IgD-negative memory B cell (primary cell): ENCODE data around the gene SLC19A1. TPM values are rescaled to one million over a fixed set of nuclear protein-coding genes. Genes with fewer than 3 reads are reported as not detected.

Experiments used
- H3K27ac Mint-ChIP-seq, 3 donors: one replicate each; pipeline ENCODE4 v1.8.0; 2020 to 2022; ENCODE audit warnings: mild to moderate bottlenecking in 3 of 3, mixed read lengths in 3 of 3, moderate library complexity in 1 of 3
- H3K27me3 Mint-ChIP-seq: one replicate; pipeline ENCODE4 v1.8.0; 2021; ENCODE audit warnings: mixed read lengths
- H3K36me3 Mint-ChIP-seq: one replicate; pipeline ENCODE4 v1.8.0; 2020; ENCODE audit warnings: mild to moderate bottlenecking, mixed read lengths
- H3K4me1 Mint-ChIP-seq, 3 donors: one replicate each; pipeline ENCODE4 v1.8.0; 2020 to 2022; ENCODE audit warnings: mixed read lengths in 3 of 3, mild to moderate bottlenecking in 1 of 3
- H3K4me3 Mint-ChIP-seq, 4 donors: one replicate each; pipeline ENCODE4 v1.8.0; 2020 to 2022; ENCODE audit warnings: mild to moderate bottlenecking in 4 of 4, mixed read lengths in 4 of 4, moderate library complexity in 3 of 4
- H3K9me3 Mint-ChIP-seq, 3 donors: one replicate each; pipeline ENCODE4 v1.8.0; 2020 to 2021; ENCODE audit warnings: mixed read lengths in 3 of 3, mild to moderate bottlenecking in 1 of 3
- polyA plus RNA-seq: library from polyadenylated mRNA; unstranded; fragments of 300-500 nt; fragmentation: Illumina TruSeq; gene quantifications from one replicate; pipeline ENCODE4 v1.2.3, GENCODE V29; 2021

SLC19A1 gene
- polyA plus RNA-seq, 1 donor from 2014 or later, result 15.2 TPM

DNA sequence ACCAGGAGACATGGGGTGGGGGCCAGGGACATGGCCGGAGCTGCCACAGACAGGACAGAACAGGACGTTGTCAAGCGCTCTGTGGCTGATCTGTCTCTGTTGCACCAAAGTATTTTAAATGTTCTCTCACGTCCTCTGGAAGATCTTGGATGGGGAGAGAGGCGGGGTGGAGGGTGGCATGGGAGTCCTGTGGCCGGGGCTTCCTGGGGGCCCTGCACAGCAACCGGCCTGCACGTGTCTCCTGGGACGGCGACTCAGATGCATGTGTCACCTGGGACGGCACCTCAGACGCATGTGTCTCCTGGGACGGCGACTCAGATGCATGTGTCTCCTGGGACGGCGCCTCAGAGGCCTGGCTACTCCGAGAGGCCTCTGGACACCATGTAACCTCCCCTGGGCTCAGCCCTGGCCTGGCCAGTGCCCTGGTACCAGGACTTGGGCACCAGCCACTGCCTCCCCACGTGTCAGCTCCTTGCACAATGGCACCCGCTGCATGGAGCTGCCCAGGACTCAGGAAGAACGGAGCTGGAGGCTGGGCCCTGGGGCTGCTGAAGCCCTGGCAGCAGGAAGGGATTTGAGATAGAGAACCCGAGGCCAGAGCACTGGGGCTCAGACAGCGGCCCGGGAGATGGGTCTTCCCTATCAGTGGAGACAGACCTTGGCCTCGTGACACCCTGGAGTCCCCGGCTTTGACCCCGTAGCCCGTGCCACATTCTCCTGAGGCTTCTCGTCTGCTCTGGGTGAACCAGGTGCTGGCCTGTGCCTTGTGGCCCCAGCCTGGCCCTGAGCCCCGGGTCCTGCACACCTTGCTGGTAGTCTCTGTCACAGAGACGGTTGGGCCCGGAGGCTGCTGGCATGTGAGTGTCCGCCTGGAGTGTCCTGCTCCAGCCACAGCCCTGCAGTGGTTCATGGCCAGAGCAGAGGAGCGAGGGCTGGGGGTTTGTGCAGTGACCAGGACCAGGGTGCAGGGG lies 14.7 kb upstream of the SLC19A1 start:
- Mint-ChIP-seq H3K9me3 (peaks cover 0 to 2% (median 0%) of the 10 kb centered on the region in 3 donors), H3K4me1 (peaks cover 6 to 7% (median 6%) of the 10 kb centered on the region in 3 donors), H3K27ac (no peak overlapping the region), H3K27me3 (peaks cover 7% of the 10 kb centered on the region), H3K36me3 (no peaks in the 10 kb centered on the region), H3K4me3 (peak overlapping the region in 3 of 4 donors; percentile 57 to 82 (median 72))

GRCh38 chr21:45556302-45556644 lies 14.0 kb upstream of the SLC19A1 start:
- Mint-ChIP-seq H3K36me3 (no peaks in the 10 kb centered on the region), H3K9me3 (peaks cover 0 to 2% (median 0%) of the 10 kb centered on the region in 3 donors), H3K4me1 (peaks cover 10 to 14% (median 13%) of the 10 kb centered on the region in 3 donors)

DNA sequence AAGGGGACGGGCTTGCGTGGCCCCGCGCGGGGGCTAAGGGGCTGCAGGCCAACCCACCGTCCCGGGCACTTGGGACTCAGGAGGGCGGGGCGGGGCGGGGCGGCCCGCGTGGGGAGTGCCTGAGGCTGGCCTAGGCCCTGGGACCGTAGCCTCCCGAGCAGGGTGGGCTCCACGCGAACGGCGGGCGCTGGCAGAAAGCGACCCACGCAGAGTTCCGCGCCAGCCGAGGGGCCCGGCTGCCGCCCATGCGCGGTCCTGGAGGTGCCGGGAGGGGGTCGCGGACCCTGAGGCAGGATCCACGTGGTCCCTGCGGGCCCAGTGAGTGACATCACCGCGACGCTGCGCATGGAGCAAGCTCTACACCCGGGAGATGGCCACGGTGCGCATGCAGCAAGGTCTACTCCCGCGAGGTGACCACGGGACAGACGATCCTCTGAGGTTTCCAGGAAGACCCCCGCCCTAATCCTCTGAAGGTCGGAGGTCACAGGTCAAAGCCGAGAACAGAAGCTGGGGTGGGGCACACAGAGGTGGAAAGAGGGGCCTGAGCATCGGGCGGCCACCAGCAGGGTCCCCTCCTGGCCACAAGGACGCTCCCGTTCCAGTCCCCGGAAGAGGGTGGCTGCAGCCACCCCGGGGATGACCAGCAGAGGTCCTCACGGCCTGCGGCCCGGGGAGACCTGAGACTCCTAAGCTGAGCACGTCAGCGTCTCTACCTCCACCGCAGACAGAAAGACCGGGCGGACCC lies 13.5 kb upstream of the SLC19A1 start:
- Mint-ChIP-seq H3K27ac (peak overlapping the region in 2 of 3 donors; percentile 73 to 78), H3K27me3 (peaks cover 5% of the 10 kb centered on the region), H3K4me3 (peak overlapping the region; percentile 76 to 90 (median 86)), H3K36me3 (no peaks in the 10 kb centered on the region), H3K9me3 (peaks cover 0 to 2% (median 0%) of the 10 kb centered on the region in 3 donors), H3K4me1 (peaks cover 15 to 18% (median 18%) of the 10 kb centered on the region in 3 donors)

More at GRCh38 chr21:45556302-45556644, 14.0 kb upstream of the SLC19A1 start:
- Mint-ChIP-seq H3K4me3 (peak overlapping the region in 3 of 4 donors; percentile 57 to 82 (median 76)), H3K27ac (peak overlapping the region in 1 of 3 donors; percentile 73), H3K27me3 (peaks cover 7% of the 10 kb centered on the region)

DNA sequence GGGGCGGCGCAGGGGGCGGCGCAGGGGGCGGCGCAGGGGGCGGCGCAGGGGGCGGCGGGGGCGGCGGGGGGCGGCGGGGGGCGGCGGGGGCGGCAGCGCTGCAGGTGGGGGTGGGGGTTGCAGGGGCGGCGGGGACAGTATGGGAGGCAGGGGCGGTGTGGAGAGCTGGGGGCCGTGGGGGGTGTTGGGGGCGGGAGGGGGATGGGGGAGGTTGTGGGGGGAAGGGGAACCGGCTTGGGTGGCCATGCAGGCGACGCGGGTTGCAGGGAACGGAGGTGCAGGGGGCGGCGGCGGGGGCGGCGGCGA lies 13.0 kb upstream of the SLC19A1 start:
- Mint-ChIP-seq H3K9me3 (no peaks in the 10 kb centered on the region), H3K27ac (no peak overlapping the region), H3K4me1 (peaks cover 19 to 24% (median 22%) of the 10 kb centered on the region in 3 donors), H3K27me3 (peaks cover 1% of the 10 kb centered on the region), H3K4me3 (no peak overlapping the region), H3K36me3 (no peaks in the 10 kb centered on the region)

DNA sequence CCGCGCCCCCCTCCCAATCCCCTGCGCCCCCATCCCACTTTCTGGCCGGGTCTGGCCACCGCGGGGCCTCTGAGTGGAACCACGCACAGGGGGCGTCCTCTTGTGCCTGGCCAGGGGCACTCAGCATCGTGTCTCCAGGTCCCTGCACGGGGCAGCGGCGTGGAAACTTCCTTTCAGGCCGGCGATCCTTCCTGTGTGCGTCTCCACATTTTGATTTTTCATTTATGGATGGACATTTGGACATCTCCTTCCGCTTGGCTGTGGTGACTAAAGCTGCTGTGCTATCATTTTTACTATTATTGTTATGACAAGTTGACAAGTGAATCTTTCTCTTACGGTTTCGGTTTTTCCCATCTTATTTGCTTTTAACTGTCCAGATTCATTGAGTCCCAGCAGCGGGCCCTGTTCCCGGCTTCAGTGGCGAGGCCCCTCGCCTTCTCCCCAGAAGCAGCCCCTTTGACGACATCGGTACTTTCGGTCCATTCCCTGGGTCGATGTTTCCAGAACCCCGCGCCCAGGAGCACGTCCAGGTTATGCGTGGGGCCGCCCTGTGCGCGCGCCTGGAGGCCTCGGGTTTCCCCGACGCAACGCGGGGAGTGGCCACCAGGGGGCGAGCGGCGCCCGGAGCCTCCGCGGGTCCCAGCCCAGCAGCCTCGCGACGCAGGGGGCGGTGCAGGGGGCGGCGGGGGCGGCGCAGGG lies 12.4 kb upstream of the SLC19A1 start:
- peaks cover 22 to 26% (median 24%) of the 10 kb centered on the region in 3 donors for H3K4me1 Mint-ChIP-seq
- H3K27me3 Mint-ChIP-seq, result no peaks in the 10 kb centered on the region
- no peaks in the 10 kb centered on the region for H3K36me3 Mint-ChIP-seq
- peak overlapping the region; percentile 69 to 92 (median 84) for H3K27ac Mint-ChIP-seq
- H3K9me3 Mint-ChIP-seq, result no peaks in the 10 kb centered on the region
- peak overlapping the region; percentile 88 to 96 (median 94) for H3K4me3 Mint-ChIP-seq

DNA sequence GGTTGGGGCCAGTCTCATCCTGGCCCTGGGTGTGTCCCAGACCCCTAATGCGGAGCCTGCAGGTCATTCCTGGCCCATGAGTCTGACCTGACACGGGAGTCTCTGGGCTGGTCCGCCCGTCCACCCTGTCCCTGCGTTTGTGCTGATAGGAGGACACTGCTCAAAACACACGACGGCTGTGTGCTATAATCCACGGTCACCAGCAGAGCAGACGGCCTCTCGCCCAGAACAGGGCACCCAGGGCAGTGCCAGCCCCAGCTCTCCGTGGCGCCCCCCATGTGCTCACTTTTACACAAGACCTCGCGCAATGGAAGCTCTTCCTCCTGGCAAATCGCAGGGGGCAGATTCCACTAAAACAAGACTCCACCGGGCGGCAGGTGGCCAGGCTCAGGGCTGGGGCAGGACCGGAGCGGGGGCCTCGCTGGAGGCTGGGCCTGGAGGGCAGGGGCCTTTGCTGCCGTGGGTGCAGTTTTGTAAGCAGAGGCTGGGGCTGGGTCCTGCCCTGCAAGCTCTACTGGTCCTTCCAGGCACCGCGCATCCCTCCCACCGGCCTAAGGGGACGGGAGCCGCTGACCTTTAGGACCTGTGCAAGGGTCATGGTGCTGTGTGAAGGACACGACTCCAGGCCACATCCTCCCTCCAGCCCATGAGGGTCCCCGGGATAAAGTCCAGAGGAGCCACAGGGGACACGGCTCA lies 10.6 kb upstream of the SLC19A1 start:
- Mint-ChIP-seq H3K27me3 (no peaks in the 10 kb centered on the region), H3K4me3 (peak overlapping the region in 2 of 4 donors; percentile 58 to 65), H3K27ac (peak overlapping the region in 2 of 3 donors; percentile 14 to 59), H3K36me3 (no peaks in the 10 kb centered on the region), H3K4me1 (peaks cover 25 to 28% (median 27%) of the 10 kb centered on the region in 3 donors), H3K9me3 (no peaks in the 10 kb centered on the region)

DNA sequence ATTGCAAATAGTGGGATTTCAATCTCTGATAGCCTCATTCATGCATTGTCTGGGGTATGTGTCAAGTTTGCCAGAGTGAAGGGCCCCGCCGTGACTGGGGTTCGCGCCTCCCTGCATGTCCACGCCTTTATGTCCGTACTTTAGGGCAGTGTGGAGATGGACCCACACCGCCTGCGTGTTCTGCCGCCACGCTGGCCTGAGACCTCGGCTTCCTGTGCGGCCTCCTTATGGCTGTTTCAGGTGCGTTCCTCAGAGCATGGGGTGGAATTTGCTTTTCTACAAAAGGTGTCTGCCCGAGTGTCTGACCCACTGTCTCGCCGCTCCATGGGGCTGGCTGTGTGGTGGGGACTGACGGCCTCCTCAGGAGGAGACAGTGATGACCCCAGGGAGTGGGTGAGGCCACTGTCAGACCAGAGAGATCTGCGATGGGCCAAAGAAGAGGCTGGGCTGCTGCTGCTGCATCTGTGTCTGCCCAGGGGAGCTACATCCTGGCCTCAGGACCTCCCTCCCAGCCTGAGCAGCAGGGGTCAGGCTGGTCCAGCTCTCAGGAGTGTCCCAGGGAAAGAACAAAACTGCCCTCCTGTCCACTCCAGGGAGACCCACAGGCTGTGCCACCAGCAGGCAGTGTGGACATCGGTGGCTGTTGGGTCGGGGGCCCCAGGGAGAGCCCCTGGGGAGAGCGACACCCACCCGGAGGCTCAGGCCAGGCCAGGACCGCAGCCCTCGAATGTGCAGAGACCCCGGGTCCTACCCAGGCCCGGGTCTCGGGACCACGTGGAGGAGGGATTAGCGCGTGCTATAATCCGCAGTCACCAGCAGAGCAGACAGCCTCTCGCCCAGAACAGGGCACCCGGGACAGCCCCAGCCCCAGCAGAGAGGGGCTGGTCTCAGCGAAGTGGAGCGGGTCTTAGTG lies 9.8 kb upstream of the SLC19A1 start:
- no peaks in the 10 kb centered on the region for H3K9me3 Mint-ChIP-seq
- H3K36me3 Mint-ChIP-seq, result no peaks in the 10 kb centered on the region
- H3K4me1 Mint-ChIP-seq, result peaks cover 25 to 32% (median 28%) of the 10 kb centered on the region in 3 donors
- H3K27ac Mint-ChIP-seq, result peak overlapping the region; percentile 18 to 92 (median 80)
- H3K27me3 Mint-ChIP-seq, result no peaks in the 10 kb centered on the region
- peak overlapping the region; percentile 14 to 89 (median 72) for H3K4me3 Mint-ChIP-seq

GRCh38 chr21:45551316-45551715 lies 9.1 kb upstream of the SLC19A1 start:
- Mint-ChIP-seq H3K27ac (peak overlapping the region; percentile 18 to 92 (median 80)), H3K36me3 (no peaks in the 10 kb centered on the region), H3K4me3 (peak overlapping the region; percentile 14 to 89 (median 70)), H3K9me3 (no peaks in the 10 kb centered on the region), H3K27me3 (no peaks in the 10 kb centered on the region), H3K4me1 (peaks cover 25 to 32% (median 28%) of the 10 kb centered on the region in 3 donors)

DNA sequence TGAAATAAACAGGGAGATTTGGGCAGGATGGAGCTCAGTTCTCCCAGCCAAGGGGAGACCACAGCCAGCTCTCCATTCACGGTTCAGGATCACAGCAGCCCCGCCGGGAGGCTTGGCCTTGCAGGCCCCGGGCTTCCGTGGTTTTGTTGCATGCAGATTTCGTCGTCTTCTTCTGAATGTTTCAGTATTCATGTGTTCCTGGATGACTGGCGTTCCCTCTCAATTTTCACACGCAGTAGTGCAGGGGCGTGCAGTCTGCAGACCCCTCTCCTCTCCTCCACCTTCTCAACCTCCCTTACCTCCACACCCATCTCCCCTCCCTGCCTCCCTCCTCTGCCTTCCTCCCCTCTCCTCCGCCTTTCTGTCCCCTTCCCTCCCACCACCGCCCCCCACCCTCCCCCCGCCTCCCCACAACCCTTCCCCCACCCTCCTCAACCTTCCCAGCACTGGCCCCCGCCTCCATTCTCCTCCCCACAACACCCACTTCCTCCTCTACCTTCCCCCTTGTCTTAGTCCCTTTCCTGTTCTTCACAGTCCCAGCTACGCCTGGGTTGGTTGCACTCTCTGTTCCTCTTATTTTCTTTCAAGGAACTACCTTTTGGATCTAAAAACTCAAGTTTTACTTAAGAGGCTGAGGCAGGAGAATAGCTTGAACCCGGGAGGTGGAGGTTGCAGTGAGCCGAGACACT lies 8.4 kb upstream of the SLC19A1 start:
- peak overlapping the region; percentile 54 to 89 (median 70) for H3K4me3 Mint-ChIP-seq
- no peaks in the 10 kb centered on the region for H3K27me3 Mint-ChIP-seq
- peaks cover 23 to 32% (median 28%) of the 10 kb centered on the region in 3 donors for H3K4me1 Mint-ChIP-seq
- H3K9me3 Mint-ChIP-seq, result no peaks in the 10 kb centered on the region
- peak overlapping the region; percentile 18 to 92 (median 80) for H3K27ac Mint-ChIP-seq
- H3K36me3 Mint-ChIP-seq, result no peaks in the 10 kb centered on the region

- Mint-ChIP-seq H3K36me3 (no peaks in the 10 kb centered on the region), H3K27ac (peak overlapping the region in 1 of 3 donors; percentile 92), H3K27me3 (no peaks in the 10 kb centered on the region), H3K9me3 (no peaks in the 10 kb centered on the region), H3K4me3 (peak overlapping the region; percentile 54 to 83 (median 64)), H3K4me1 (peaks cover 25 to 31% (median 28%) of the 10 kb centered on the region in 3 donors)
Measured at GRCh38 chr21:45549626-45550463, 7.6 kb upstream of the SLC19A1 start.

DNA sequence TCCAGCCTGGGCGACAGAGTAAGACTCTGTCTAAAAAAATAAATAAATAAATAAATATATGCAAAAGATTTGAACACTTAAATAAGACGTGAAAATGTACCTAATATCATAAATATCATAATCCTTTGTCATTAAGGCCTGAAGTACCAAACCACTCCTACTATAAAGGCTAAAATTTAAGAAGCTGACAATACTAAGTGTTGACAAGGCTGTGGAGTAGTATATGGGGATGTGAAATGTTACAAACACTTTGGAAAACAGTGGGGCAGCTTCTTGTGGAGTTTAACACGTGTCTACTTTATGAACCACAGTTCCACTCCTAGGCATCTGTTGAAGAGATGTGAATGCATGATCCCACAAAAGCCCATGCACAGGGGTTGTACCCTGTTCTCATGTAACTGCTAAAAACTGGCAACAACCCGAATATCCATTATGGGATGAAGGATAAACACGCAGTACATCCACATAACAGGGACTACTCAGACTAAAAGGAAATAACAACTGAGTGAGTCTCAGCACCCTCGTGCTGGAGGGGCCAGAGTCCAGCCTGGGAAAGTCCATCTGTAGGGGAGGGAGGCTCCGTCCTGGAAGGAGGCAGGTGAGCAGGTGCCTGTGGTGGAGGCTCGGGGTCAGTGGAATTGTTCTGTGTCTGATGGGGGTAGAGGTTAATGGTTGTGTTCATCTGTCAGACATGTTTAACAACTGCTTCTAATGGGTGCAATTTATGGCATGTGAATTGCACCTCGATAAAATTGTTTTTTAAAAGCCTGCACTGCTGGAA lies 6.7 kb upstream of the SLC19A1 start:
- Mint-ChIP-seq H3K4me1 (peaks cover 21 to 26% (median 26%) of the 10 kb centered on the region in 3 donors), H3K9me3 (no peaks in the 10 kb centered on the region), H3K27me3 (no peaks in the 10 kb centered on the region), H3K4me3 (peak overlapping the region in 2 of 4 donors; percentile 6 to 92), H3K27ac (no peak overlapping the region), H3K36me3 (no peaks in the 10 kb centered on the region)
